IMR-90 (cell line): ENCODE measurements around the gene RELT. TPM values are rescaled to one million over a fixed set of nuclear protein-coding genes. Genes with fewer than 3 reads are reported as not detected.

Experiments
- ATAC-seq: fragments of 200-7000 bp; cut with Tn5 transposase; 2 replicates; pipeline ENCODE4 v1.9.1; 2020; ENCODE audit warnings: low read depth, mild to moderate bottlenecking, moderate library complexity
- BruUV-seq: library from RNA; stranded (reverse); fragments of 400-500 nt; replicated peaks from 2 replicates; lab custom pipeline; 2021; lab: Mats Ljungman, UMichigan
- CTCF ChIA-PET: fragments of 300-600 bp; formaldehyde crosslinking; extraction: SDS; loops from one replicate; lab custom pipeline; 2021; ENCODE audit warnings: antibody characterized with exemption; lab: Yijun Ruan, JAX
- POLR2A ChIA-PET: fragments of 300-600 bp; sonication (Branson Sonifier 250); formaldehyde crosslinking; loops from one replicate; lab custom pipeline; 2022; ENCODE audit warnings: antibody characterized with exemption; ENCODE audit not compliant: unreplicated experiment; lab: Charles Lee
- DNase-seq: peaks from one replicate; pipeline ENCODE4 v3.0.0; 2013
- H2AFZ ChIP-seq: replicated peaks from 2 replicates; pipeline ENCODE3; 2013; ENCODE audit warnings: low read length, mild to moderate bottlenecking; ENCODE audit not compliant: poor library complexity
- H2AK5ac ChIP-seq: 2 replicates; pipeline ENCODE4 v1.6.1; 2013; ENCODE audit warnings: low read depth, low read length, inconsistent platforms
- H2AK9ac ChIP-seq: replicated peaks from 2 replicates; pipeline ENCODE3; 2013; ENCODE audit warnings: mild to moderate bottlenecking, low read depth, low read length, moderate library complexity; ENCODE audit not compliant: poor library complexity
- H2BK120ac ChIP-seq: 2 replicates; pipeline ENCODE4 v1.6.1; 2013; ENCODE audit warnings: low read depth, low read length, inconsistent platforms
- H2BK15ac ChIP-seq: 3 replicates; pipeline ENCODE4 v1.6.1; 2013; ENCODE audit warnings: low read depth, low read length, inconsistent platforms
- H2BK20ac ChIP-seq: 2 replicates; pipeline ENCODE4 v1.6.1; 2013; ENCODE audit warnings: low read depth, mild to moderate bottlenecking, inconsistent platforms, low read length, moderate library complexity
- H2BK5ac ChIP-seq: 2 replicates; pipeline ENCODE4 v1.6.1; 2013; ENCODE audit warnings: mild to moderate bottlenecking, low read depth, low read length, inconsistent platforms; ENCODE audit not compliant: poor library complexity, severe bottlenecking
- H3K14ac ChIP-seq: replicated peaks from 2 replicates; pipeline ENCODE4 v1.6.1; 2013; ENCODE audit warnings: low read depth, low read length, inconsistent platforms
- H3K18ac ChIP-seq: 2 replicates; pipeline ENCODE4 v1.6.1; 2013; ENCODE audit warnings: low read depth, low read length, control low read depth
- H3K23ac ChIP-seq: 2 replicates; pipeline ENCODE4 v1.6.1; 2013; ENCODE audit warnings: low read depth, low read length, inconsistent platforms
- H3K27ac ChIP-seq: 2 replicates; pipeline ENCODE4 v1.5.1; 2013; ENCODE audit warnings: mild to moderate bottlenecking, control low read depth, low read length; ENCODE audit not compliant: insufficient read depth
- H3K27me3 ChIP-seq: 2 replicates; pipeline ENCODE4 v1.6.1; 2013; ENCODE audit warnings: low read length; ENCODE audit not compliant: control insufficient read depth, insufficient read depth
- H3K36me3 ChIP-seq: 2 replicates; pipeline ENCODE4 v1.6.1; 2013; ENCODE audit warnings: low read length, mixed read lengths; ENCODE audit not compliant: control insufficient read depth, insufficient read depth
- H3K4ac ChIP-seq: 2 replicates; pipeline ENCODE4 v1.6.1; 2013; ENCODE audit warnings: low read depth, low read length, inconsistent platforms
- H3K4me1 ChIP-seq: 2 replicates; pipeline ENCODE4 v1.6.1; 2013; ENCODE audit warnings: low read length, mixed read lengths; ENCODE audit not compliant: control insufficient read depth, insufficient read depth
- H3K4me2 ChIP-seq: 2 replicates; pipeline ENCODE4 v1.6.1; 2013; ENCODE audit warnings: low read depth, mild to moderate bottlenecking, control low read depth, low read length, moderate library complexity
- H3K4me3 ChIP-seq: 2 replicates; pipeline ENCODE4 v1.5.1; 2013; ENCODE audit warnings: low read depth, mild to moderate bottlenecking, control low read depth, low read length, moderate library complexity; ENCODE audit not compliant: insufficient read depth
- H3K56ac ChIP-seq: 2 replicates; pipeline ENCODE4 v1.6.1; 2013; ENCODE audit warnings: low read length, inconsistent platforms; ENCODE audit not compliant: insufficient read depth; ENCODE audit errors: extremely low read depth
- H3K79me1 ChIP-seq, 2 experiments: 2 replicates each; pipeline ENCODE4 v1.6.1; 2013; ENCODE audit warnings: low read length in 2 of 2, inconsistent platforms in 1 of 2, low read depth in 1 of 2
- H3K9ac ChIP-seq: 2 replicates; pipeline ENCODE4 v1.6.1; 2013; ENCODE audit warnings: low read depth, low read length, control low read depth
- H3K9me1 ChIP-seq: 2 replicates; pipeline ENCODE4 v1.6.1; 2013; ENCODE audit warnings: low read length, inconsistent platforms; ENCODE audit not compliant: insufficient read depth
- H3K9me3 ChIP-seq: 2 replicates; pipeline ENCODE4 v1.6.1; 2013; ENCODE audit warnings: low read length; ENCODE audit not compliant: control insufficient read depth, insufficient read depth
- H4K20me1 ChIP-seq: 2 replicates; pipeline ENCODE4 v1.6.1; 2013; ENCODE audit warnings: low read length, inconsistent platforms; ENCODE audit not compliant: insufficient read depth
- H4K5ac ChIP-seq: 2 replicates; pipeline ENCODE4 v1.6.1; 2013; ENCODE audit warnings: mild to moderate bottlenecking, low read depth, low read length, control low read depth
- H4K8ac ChIP-seq, 2 experiments: 2 replicates each; pipeline ENCODE4 v1.6.1; 2013; ENCODE audit warnings: low read depth in 2 of 2, low read length in 2 of 2, control low read depth in 1 of 2, inconsistent platforms in 1 of 2
- H4K91ac ChIP-seq: 2 replicates; pipeline ENCODE4 v1.6.1; 2013; ENCODE audit warnings: low read depth, low read length, inconsistent platforms; ENCODE audit not compliant: insufficient read depth
- BHLHE40 ChIP-seq: fragments of 150-350 bp; IDR thresholded peaks from 2 replicates; pipeline ENCODE4 v1.6.1; 2016; ENCODE audit warnings: mild to moderate bottlenecking, low read depth, low read length
- CHD1 ChIP-seq: IDR thresholded peaks from 2 replicates; pipeline ENCODE4 v1.6.1; 2012; ENCODE audit warnings: low read depth, low read length, improper control_type of control experiment
- CTCF ChIP-seq: conservative IDR thresholded peaks from 2 replicates; pipeline ENCODE4 v1.5.1; 2012; ENCODE audit warnings: mild to moderate bottlenecking, low read depth, low read length, improper control_type of control experiment
- FOS ChIP-seq: fragments of 150-350 bp; IDR thresholded peaks from 2 replicates; pipeline ENCODE4 v1.6.1; 2016; ENCODE audit warnings: low read depth, low read length
- MAZ ChIP-seq: IDR thresholded peaks from 2 replicates; pipeline ENCODE4 v1.6.1; 2012; ENCODE audit warnings: low read depth, mild to moderate bottlenecking, low read length, improper control_type of control experiment, moderate library complexity, borderline replicate concordance
- MXI1 ChIP-seq: IDR thresholded peaks from 2 replicates; pipeline ENCODE4 v1.6.1; 2012; ENCODE audit warnings: low read depth, mild to moderate bottlenecking, low read length, moderate library complexity, borderline replicate concordance
- NFE2L2 ChIP-seq: fragments of 150-350 bp; IDR thresholded peaks from 2 replicates; pipeline ENCODE4 v1.6.1; 2016; ENCODE audit warnings: low read depth, mild to moderate bottlenecking, low read length
- RAD21 ChIP-seq: IDR thresholded peaks from 2 replicates; pipeline ENCODE4 v1.6.1; 2012; ENCODE audit warnings: low read length, improper control_type of control experiment
- RCOR1 ChIP-seq: IDR thresholded peaks from 2 replicates; pipeline ENCODE4 v1.6.1; 2012; ENCODE audit warnings: mild to moderate bottlenecking, low read length, improper control_type of control experiment; ENCODE audit not compliant: insufficient replicate concordance
- RFX5 ChIP-seq: IDR thresholded peaks from 2 replicates; pipeline ENCODE4 v1.8.0; 2012; ENCODE audit warnings: low read depth, mild to moderate bottlenecking, low read length, moderate library complexity
- USF2 ChIP-seq: fragments of 150-350 bp; IDR thresholded peaks from 2 replicates; pipeline ENCODE4 v1.6.1; 2017; ENCODE audit warnings: mild to moderate bottlenecking, antibody characterized with exemption, low read length, low read depth
- WGBS, 2 experiments: methylation state at CpG; one replicate each; pipeline versions ENCODE4 v1.1.5 to v1.1.7; 2013; ENCODE audit warnings: missing lambda C conversion rate in 2 of 2; ENCODE audit not compliant: insufficient read length in 1 of 2; ENCODE audit errors: extremely low coverage in 2 of 2; 5-methylcytosine and 5-hydroxymethylcytosine counted together
- dilution Hi-C: fragments of 300-500 bp; cut with HindIII; formaldehyde crosslinking; loops from one replicate; pipeline ENCODE4 v1.14.3; 2018; ENCODE audit warnings: low sequenced_read_pairs; ENCODE audit not compliant: unreplicated experiment
- in situ Hi-C: fragments of 300-500 bp; cut with MboI; formaldehyde crosslinking; loops from 3 replicates; pipeline ENCODE4 v1.14.3; 2019; ENCODE audit warnings: low sequenced_read_pairs, inconsistent platforms, mixed read lengths
- intact Hi-C: fragments of 100-400 bp; cut with micrococcal nuclease; formaldehyde crosslinking; loops from 2 replicates; pipeline ENCODE4 v1.10.0; 2022
- polyA plus RNA-seq, 3 experiments: library from polyadenylated mRNA; depleted of rRNA; stranded (reverse); fragments of >200 nt; gene quantifications; 2 replicates each; pipeline ENCODE4 v1.2.3, GENCODE V29; 2012; ENCODE audit warnings: low replicate concordance in 1 of 3
- total RNA-seq: library from RNA; depleted of rRNA; stranded (reverse); fragments of >200 nt; gene quantifications from 2 replicates; pipeline ENCODE4 v1.2.3, GENCODE V29; 2012
- TF ChIP-seq, protein P1 (sequence below): fragments of 150-350 bp; IDR thresholded peaks from 2 replicates; pipeline ENCODE4 v1.6.1; 2016; ENCODE audit warnings: low read depth, mild to moderate bottlenecking, low read length, moderate library complexity, borderline replicate concordance

RELT gene
- total and polyA plus RNA-seq, 2 of the 4 experiments (the other 2 are of a cell fraction) = 2.3 to 5.3 TPM

GRCh38 chr11:73334384-73335203 is 41.6 kb upstream of the RELT start:
- ChIA-PET POLR2A (interaction anchor here (0.6 to 0.7 kb wide), 3 partner anchors 8 to 49 kb away, joined by 4 to 5 read pairs (median 5); no protein-coding TSS in a partner anchor), CTCF (interaction anchor here (0.7 to 2.2 kb wide), 15 partner anchors 9 to 44 kb away, joined by 3 to 20 read pairs (median 6); no protein-coding TSS in a partner anchor)
- peak overlapping the region; percentile 79; the same call in 2 of the 3 replicates for H2BK15ac ChIP-seq
- peaks cover 3% of the 10 kb centered on the region; the same call in 1 of the 2 replicates for H3K36me3 ChIP-seq
- ATAC-seq = peak; percentile 58
- H3K56ac ChIP-seq = peak overlapping the region; percentile 68
- intact Hi-C loops = loop anchor here (1.0 kb wide), 2 partner anchors 27 to 39 kb away; no protein-coding TSS in a partner anchor
- dilution Hi-C loops = no loop called here
- H3K23ac ChIP-seq = peak overlapping the region; percentile 73
- H3K27me3 ChIP-seq = no peaks in the 10 kb centered on the region
- H3K14ac ChIP-seq = peak overlapping the region; percentile 69
- peaks cover 14 to 91% of the 10 kb centered on the region in 2 experiments; a peak in 3 of 4 replicates for H3K79me1 ChIP-seq
- peak; percentile 91 for DNase-seq
- peak overlapping the region; percentile 86 for H3K4ac ChIP-seq
- peak overlapping the region; percentile 82 for H2BK5ac ChIP-seq
- H4K20me1 ChIP-seq = peaks cover 96% of the 10 kb centered on the region
- peak overlapping the region; percentile 38 for H3K18ac ChIP-seq
- BruUV-seq = no TSS peak
- H3K4me3 ChIP-seq = no peak overlapping the region
- peak overlapping the region; percentile 84 for H2BK120ac ChIP-seq
- peak overlapping the region; percentile 70 for H3K27ac ChIP-seq
- peak overlapping the region; percentile 97 for H2AK5ac ChIP-seq
- peak overlapping the region; percentile 54 for H2AFZ ChIP-seq
- H2BK20ac ChIP-seq = peak overlapping the region; percentile 78
- H4K5ac ChIP-seq = no peak overlapping the region
- WGBS, 2 experiments = 0% methylated on average over 1 of the region's 6 CpGs; no CpG with 5 or more reads in 1 of the 2 experiments
- peak overlapping the region; percentile 96 for H2AK9ac ChIP-seq
- peaks cover 30% of the 10 kb centered on the region for H3K9me1 ChIP-seq
- H4K91ac ChIP-seq = peak overlapping the region; percentile 81
- peak overlapping the region; percentile 27 for H3K9ac ChIP-seq
- H3K9me3 ChIP-seq = no peaks in the 10 kb centered on the region
- peak overlapping the region; percentile 67 for H3K4me2 ChIP-seq
- in situ Hi-C loops = loop anchor here (5.0 kb wide), 1 partner anchor 37 kb away; no protein-coding TSS in a partner anchor
- peak overlapping the region; percentile 10 to 79; a peak in 3 of 4 replicates for H4K8ac ChIP-seq
- H3K4me1 ChIP-seq = peaks cover 47% of the 10 kb centered on the region
- TF ChIP-seq NFE2L2 (no peak), RCOR1 (no peak), RFX5 (no peak), MXI1 (no peak), CTCF (0 out of 2 replicates have a peak, but pooled peaks have one; percentile 4), BHLHE40 (peak; percentile 66), RAD21 (peak; percentile 17; the same call in 1 of the 2 replicates), USF2 (peak; percentile 72), CHD1 (no peak), MAZ (peak; percentile 74), FOS (peak; percentile 78)
- TF ChIP-seq, protein P1, sequence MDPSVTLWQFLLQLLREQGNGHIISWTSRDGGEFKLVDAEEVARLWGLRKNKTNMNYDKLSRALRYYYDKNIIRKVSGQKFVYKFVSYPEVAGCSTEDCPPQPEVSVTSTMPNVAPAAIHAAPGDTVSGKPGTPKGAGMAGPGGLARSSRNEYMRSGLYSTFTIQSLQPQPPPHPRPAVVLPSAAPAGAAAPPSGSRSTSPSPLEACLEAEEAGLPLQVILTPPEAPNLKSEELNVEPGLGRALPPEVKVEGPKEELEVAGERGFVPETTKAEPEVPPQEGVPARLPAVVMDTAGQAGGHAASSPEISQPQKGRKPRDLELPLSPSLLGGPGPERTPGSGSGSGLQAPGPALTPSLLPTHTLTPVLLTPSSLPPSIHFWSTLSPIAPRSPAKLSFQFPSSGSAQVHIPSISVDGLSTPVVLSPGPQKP = no peak
